Measurements from ENCODE around the gene KNCN. TPM values are rescaled to one million over a fixed set of nuclear protein-coding genes. Genes with fewer than 3 reads are reported as not detected.

The KNCN gene
- polyA plus RNA-seq, 1 experiment = not detected

DNA sequence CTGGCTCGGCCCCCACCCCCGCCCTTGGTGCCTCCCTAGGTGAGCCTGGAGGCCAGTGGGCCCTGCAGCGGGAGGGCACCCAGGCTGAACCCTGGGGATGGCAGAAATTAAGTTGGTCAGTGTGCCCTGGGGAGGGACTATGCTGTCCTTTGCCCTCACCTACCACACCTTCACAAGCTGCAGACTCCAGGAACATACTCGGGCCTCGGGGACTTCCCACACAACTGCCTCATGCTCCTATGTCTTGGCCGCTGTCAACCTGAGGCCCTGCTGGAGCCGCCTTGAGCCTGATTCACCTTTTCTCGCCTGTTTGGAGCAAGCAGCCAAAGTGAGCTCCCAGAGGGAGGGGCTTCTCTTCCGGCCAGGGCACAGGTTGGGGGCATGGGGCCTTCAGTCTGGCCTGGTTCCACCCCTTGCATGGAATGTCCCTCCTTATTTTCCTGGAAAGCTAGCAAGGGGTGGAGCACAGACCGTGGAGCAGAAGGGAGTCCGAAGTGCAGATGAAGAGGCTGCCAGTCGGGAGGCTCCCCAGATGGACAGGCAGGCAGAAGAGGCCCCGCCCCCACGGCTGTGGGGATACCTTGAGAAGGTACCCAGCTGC is 24.7 kb downstream of the KNCN start:
- H3K27me3 ChIP-seq (ENCODE audit: control insufficient read depth, insufficient read depth, low read length) = peaks cover 63% of the 10 kb centered on the region
- ChIA-PET CTCF (interaction anchor here (0.8 to 6.5 kb wide), 19 partner anchors 8 to 199 kb away, joined by 3 to 159 read pairs (median 5); no protein-coding TSS in a partner anchor), POLR2A (no interaction called here)
- DNase-seq (ENCODE audit: low read depth, low spot score) = no peak
- TF ChIP-seq, protein P1, sequence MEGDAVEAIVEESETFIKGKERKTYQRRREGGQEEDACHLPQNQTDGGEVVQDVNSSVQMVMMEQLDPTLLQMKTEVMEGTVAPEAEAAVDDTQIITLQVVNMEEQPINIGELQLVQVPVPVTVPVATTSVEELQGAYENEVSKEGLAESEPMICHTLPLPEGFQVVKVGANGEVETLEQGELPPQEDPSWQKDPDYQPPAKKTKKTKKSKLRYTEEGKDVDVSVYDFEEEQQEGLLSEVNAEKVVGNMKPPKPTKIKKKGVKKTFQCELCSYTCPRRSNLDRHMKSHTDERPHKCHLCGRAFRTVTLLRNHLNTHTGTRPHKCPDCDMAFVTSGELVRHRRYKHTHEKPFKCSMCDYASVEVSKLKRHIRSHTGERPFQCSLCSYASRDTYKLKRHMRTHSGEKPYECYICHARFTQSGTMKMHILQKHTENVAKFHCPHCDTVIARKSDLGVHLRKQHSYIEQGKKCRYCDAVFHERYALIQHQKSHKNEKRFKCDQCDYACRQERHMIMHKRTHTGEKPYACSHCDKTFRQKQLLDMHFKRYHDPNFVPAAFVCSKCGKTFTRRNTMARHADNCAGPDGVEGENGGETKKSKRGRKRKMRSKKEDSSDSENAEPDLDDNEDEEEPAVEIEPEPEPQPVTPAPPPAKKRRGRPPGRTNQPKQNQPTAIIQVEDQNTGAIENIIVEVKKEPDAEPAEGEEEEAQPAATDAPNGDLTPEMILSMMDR (IDR thresholded peaks at IDR 0.05; ENCODE audit: low read depth, low read length) = no peak
- H3K9me3 ChIP-seq (ENCODE audit: control insufficient read depth, insufficient read depth, low read length) = no peaks in the 10 kb centered on the region
- no peak overlapping the region for H3K4me3 ChIP-seq (ENCODE audit: low read depth, low read length)
- H3K27ac ChIP-seq (ENCODE audit: low read depth, low read length) = no peak overlapping the region

DNA sequence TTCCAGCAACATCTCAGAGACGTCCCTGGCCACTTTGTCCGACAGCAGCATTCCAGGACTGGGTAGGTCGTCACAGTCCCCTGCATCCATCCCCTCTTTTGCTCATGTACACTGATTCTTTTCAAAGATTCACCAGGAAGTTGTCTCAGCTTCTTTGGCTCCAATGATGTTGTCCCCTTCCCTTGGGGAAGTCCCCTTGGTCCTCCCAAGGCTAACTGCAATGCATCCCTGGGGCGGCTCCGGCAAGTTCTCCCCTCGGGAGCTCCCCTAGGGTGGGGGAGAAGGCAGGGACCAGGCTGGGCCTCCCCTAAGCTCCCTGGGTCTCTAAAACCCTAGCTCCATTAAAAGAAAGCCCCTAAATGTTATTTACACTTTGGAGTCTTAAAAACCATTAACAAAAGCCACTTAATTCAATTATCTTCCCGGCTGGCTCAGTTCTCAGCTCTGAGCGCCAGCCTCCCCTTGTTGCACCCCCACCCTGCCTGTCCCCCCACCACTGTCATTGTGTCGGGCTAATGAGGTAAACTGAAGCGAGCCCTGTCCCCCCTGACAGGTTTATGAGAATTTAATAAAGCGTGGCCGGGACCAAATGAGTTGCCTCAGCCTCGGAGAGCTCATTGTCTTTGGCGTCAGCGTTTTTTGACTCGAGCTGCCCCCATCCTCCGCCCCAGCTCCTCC is 25.3 kb downstream of the KNCN start:
- CTCF ChIA-PET = interaction anchor here (0.9 to 6.5 kb wide), 12 partner anchors 8 to 200 kb away, joined by 3 to 159 read pairs (median 6); a partner anchor contains a TSS

DNA sequence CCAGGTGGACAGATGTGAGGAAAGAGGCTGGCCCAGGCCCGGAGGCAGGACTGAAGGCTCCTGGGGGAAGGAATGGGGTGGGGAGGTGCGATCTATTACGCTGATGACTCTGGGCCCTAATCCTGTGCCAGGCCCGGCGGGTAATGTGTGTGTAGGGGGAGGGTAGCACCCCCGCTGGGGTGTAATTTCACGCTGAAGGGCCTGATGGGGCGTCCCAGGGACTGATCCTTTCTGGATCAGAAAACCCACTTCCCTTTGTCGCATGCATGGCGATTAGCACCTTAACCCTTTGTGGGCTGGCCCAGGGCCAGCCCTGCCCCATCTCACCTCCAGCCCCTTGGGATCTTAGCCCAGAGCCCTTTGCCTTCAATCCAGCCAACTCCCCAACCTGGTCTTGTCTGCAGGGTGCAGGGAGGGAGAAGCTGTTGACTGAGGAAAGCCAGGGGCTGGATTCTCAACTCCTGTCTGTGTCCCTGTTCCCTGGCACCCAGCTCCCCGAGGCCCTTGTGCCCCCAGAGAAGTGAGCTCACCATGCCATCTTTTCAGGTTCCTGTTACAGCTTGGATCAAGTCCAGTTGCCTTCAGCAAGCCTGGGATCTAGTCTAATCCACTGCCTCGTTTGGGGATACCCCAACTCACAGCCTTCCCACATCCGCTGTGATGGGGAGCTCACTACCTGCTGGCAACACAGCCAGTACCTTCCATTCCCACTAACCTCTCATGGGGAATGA is 26.0 kb downstream of the KNCN start:
- CTCF ChIA-PET = interaction anchor here (0.9 to 6.5 kb wide), 8 partner anchors 9 to 119 kb away, joined by 4 to 159 read pairs (median 14); a partner anchor contains a TSS
- no peak for DNase-seq (ENCODE audit: low read depth, low spot score)
- Histone ChIP-seq H3K4me3 (ENCODE audit: low read depth, low read length) (no peak overlapping the region), H3K27ac (ENCODE audit: low read depth, low read length) (no peak overlapping the region), H3K27me3 (ENCODE audit: control insufficient read depth, insufficient read depth, low read length) (peaks cover 51% of the 10 kb centered on the region), H3K9me3 (ENCODE audit: control insufficient read depth, insufficient read depth, low read length) (no peaks in the 10 kb centered on the region)
- POLR2A ChIA-PET = interaction anchor here (0.5 kb wide), 1 partner anchor 143 kb away, joined by 4 read pairs; the partner anchor contains the start of gene ATPAF1
- TF ChIP-seq, protein P1 (IDR thresholded peaks at IDR 0.05; ENCODE audit: low read depth, low read length) = no peak

More for the DNA sequence above, 25.3 kb downstream of the KNCN start:
- Histone ChIP-seq H3K4me3 (ENCODE audit: low read depth, low read length) (no peak overlapping the region), H3K27me3 (ENCODE audit: control insufficient read depth, insufficient read depth, low read length) (peaks cover 57% of the 10 kb centered on the region), H3K9me3 (ENCODE audit: control insufficient read depth, insufficient read depth, low read length) (no peaks in the 10 kb centered on the region), H3K27ac (ENCODE audit: low read depth, low read length) (no peak overlapping the region)
- DNase-seq (ENCODE audit: low read depth, low spot score) = no peak
- TF ChIP-seq, protein P1 (IDR thresholded peaks at IDR 0.05; ENCODE audit: low read depth, low read length) = no peak
- POLR2A ChIA-PET = interaction anchor here (0.5 kb wide), 1 partner anchor 142 kb away, joined by 4 read pairs; the partner anchor contains the start of gene ATPAF1

DNA sequence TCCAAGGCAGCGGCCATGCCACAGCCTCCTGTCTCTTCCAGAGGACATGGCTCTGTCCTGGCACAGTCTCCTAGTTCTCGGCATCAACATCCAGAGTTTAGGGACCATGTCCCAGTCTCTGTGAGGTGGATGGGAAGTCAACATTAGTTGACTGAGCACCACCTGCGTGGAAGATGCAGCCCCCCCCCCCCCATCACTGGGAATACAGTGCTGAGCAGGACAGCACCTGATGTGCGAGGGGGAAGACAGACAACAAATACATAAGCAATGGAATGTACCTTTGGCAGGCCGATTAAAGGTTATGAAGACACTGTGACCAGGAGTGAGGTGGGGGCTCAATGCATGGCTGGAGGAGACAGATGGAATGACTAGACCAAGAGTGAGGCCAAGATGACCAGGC is 26.6 kb downstream of the KNCN start:
- H3K4me3 ChIP-seq (ENCODE audit: low read depth, low read length) = no peak overlapping the region
- TF ChIP-seq, protein P1 (IDR thresholded peaks at IDR 0.05; ENCODE audit: low read depth, low read length) = no peak
- ChIA-PET POLR2A (no interaction called here), CTCF (interaction anchor here (1.0 to 2.9 kb wide), 2 partner anchors 48 to 78 kb away, joined by 4 to 22 read pairs; no protein-coding TSS in a partner anchor)
- H3K27me3 ChIP-seq (ENCODE audit: control insufficient read depth, insufficient read depth, low read length) = peaks cover 45% of the 10 kb centered on the region
- no peak overlapping the region for H3K27ac ChIP-seq (ENCODE audit: low read depth, low read length)
- no peaks in the 10 kb centered on the region for H3K9me3 ChIP-seq (ENCODE audit: control insufficient read depth, insufficient read depth, low read length)
- no peak for DNase-seq (ENCODE audit: low read depth, low spot score)

Measured in AG04450 (cell line).